ENCODE measurements around the gene PON1. TPM values are rescaled to one million over a fixed set of nuclear protein-coding genes. Genes with fewer than 3 reads are reported as not detected.

The PON1 gene
- total RNA-seq (2014; rRNA removed; shearing (Covaris generic)): not detected in 2 replicates

DNA sequence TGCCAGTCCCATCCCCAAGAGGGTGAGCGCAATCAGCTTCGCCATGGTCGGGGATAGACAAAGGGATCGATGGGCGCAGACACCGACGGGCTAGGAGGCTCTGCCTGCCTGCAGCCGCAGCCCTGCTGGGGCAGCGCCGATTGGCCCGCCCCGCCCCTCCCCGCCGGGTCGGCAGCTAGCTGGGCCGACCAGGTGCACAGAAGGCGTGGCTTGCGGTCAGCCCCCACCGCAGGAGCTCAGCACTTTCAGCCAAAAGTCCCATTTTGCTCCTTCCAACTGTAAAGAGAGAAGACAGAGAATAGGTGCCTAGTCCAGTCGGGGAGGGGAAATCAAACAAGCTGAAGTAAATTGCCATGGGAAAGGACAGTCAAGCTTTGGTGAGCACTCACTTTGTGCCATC is at the start of gene PON1:
TSS of gene PON1 (minus strand) at position 102 of the 400 bp plus-strand sequence. CDS start at position 45, 57 bp downstream.
- no peak for DNase-seq (ENCODE audit: low spot score)

GRCh38 chr7:95373323-95373722 is 49.0 kb upstream of the PON1 start:
- DNase-seq (ENCODE audit: low spot score): no peak

DNA sequence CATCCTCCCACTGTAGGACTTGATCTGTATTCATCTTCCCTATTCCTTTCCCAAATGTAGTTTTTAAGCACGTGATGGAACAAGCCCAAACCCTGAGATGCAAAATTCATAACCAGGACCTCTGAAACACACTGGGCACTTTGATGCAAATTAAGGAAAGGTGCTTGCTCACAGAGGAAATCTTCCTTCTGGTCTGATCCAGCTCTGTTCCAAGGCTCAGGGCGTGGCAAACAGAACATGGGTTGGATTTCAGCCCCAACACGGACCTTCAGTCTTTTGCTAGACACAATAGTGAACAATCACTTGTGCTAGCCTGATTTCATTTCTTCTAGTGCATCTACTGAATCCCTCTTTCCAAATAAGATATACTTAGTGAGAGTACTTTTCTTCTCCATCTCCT is 43.9 kb upstream of the PON1 start:
- DNase-seq (ENCODE audit: low spot score): no peak

DNA sequence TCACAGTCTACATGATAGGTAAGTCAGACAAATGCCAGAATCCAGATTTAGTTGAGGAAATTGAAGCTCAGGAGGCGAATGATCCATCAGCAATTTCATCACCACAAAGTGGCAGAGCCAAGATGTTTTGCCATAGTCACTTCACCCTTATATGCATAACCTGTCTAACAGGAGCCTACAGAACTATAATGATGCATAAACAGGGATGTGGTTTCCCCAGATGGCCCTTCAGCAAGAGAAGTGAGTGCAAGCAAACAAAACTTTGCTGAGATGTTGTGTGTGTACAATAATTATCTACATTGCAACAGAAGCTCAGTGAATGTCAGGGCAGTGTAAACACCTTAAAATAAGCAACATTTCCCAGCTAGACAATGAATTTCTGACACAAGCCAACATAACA is 43.3 kb upstream of the PON1 start:
- DNase-seq (ENCODE audit: low spot score): no peak

DNA sequence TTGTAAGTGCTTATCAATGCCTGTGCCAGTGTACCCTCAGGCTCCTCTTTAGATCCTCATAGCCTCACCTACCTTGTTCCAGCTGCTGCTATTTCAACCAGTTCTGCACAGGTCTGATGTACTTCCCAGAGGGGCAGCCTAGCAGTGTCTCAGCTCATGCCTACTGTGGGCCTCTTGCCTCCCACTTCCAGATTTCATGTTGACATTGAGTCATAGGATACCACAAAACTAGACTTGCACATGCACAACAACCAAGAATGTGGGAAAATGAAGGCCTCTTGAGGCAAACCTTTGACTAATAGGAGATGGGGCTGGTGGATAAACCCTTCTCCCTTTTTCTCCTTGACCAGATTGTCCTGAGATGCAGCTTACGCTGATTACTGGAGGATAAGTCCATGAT is 40.8 kb upstream of the PON1 start:
- DNase-seq (ENCODE audit: low spot score): no peak

DNA sequence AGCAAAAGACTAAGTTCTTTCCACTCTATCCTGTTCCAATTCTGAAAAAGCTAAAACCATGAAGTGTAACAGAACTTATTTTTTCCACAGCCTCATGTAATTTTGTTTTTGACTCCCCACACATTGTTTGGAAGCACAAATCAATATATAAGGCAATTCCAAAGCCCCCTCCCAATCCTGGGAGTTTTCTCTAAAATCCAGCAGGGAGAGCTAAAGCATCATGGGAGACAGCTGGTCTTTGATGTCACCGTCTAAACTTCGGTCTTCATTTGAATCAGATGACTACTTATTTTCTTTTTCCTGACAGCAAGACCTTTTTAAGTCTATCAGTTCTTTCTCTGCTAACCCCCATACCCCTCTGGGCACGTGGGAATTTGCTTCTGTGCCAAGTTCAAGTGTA is 33.3 kb upstream of the PON1 start:
- DNase-seq (ENCODE audit: low spot score): no peak

DNA sequence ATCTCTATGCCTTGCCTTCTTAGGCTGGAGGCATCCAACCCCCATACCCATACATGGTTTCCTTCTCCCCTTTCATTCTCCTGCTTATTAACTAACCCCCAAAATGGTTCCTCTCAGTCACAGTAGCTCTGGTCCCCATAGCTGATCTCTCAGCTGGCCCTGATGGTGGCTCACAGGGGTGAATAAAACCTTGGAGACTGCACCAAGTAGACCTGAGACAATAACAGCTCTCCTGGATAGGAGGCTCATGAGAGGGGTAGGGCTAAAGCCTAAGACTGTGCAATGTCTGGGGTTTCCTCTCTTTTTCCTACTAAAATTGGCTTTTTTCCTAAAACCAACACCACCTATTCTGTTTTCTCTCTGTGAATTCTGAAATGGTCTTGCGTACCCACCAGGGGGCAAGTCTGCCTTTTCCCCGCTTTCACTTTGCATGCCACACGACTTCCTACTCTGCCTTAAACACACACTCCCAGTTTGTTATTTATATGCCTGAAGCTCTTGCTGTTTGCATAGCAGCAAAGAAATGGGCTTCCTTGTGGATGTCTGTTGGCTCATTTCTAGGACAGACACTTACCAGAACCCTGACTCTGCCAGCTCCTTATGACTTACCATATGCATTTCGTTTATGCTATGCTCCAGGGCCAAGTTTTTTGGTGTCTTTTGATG is 18.4 kb upstream of the PON1 start:
- DNase-seq (ENCODE audit: low spot score): no peak

- DNase-seq (ENCODE audit: low spot score): no peak
Measured at GRCh38 chr7:95342029-95342428, 17.7 kb upstream of the PON1 start.

GRCh38 chr7:95340491-95340890 is 16.2 kb upstream of the PON1 start:
- no peak for DNase-seq (ENCODE audit: low spot score)

DNA sequence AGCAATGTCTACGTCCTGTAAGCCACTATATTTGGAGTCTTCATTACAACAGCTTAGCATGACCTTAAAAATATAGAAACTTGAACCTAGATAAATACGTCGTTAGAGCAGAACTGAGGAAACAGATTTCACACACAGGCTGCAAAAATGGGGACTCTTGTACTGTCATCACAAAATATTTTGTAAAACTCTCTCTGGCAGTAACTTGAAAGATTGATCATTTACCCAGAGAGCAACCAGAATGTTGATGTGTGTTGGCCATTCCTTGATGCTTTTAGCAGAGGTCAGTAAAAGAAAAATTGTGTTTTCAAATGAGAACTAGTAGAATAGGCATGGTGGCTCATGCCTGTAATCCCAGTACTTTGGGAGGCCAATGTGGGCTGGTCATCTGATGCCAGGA is 14.5 kb upstream of the PON1 start:
- DNase-seq (ENCODE audit: low spot score): no peak

DNA sequence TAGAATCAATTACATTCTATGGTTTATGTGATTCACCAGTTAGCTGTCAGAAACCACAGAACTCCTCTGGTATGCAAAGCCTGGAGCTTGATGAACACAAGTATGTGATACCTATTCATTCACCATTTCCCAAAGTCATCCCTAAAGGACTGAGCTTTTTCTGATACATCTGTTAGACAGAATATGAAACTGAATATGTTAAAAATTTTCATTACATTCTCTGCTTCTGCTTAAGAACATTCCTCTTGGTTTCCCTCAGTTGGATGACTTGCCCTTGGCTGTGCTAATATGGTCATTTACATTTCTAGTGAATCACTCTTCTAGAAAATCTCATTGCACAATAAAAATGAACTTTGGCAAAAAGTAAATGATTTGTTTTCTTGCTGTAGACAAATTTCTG is 10.8 kb upstream of the PON1 start:
- DNase-seq (ENCODE audit: low spot score): no peak

- DNase-seq (ENCODE audit: low spot score): no peak
Measured at GRCh38 chr7:95334447-95334846, 10.1 kb upstream of the PON1 start.

- DNase-seq (ENCODE audit: low spot score): no peak
Measured at GRCh38 chr7:95330961-95331337, 6.6 kb upstream of the PON1 start.

DNA sequence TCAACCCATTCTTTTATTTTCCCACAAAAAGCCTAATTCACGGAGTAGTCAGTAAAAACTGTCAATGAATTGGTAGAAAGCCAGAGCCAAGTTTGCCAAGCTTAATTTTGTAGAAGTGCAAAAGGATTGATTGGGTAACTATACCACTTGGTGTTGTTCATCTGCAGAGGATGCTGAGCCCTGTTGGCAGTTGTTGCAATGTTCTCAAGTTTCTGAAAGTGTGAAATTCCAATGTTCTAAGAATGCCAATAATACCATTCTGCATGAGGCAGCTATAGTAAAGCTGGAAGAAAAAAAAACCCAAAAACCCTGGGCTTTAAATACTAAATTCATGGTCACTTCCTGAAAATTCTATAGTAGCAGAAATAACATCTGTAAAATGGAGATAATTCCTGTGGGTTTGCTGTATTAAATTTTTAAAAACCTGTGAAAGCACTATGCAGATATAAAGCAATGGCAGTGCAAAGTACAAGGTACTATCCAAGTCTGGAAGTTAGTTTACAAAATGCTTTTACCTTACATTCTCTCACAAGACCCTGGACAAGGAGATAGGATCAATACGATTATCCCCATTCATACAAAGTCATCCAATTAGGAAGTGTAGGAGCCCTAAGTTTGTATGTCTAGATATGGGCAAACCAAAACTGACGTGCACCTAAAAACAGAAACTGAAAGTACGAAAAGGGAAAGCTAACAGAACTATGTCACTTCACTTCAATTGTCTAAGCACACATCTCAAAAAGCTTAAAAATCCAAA is 6.0 kb upstream of the PON1 start:
- peak; percentile 59 for DNase-seq (ENCODE audit: low spot score)

DNA sequence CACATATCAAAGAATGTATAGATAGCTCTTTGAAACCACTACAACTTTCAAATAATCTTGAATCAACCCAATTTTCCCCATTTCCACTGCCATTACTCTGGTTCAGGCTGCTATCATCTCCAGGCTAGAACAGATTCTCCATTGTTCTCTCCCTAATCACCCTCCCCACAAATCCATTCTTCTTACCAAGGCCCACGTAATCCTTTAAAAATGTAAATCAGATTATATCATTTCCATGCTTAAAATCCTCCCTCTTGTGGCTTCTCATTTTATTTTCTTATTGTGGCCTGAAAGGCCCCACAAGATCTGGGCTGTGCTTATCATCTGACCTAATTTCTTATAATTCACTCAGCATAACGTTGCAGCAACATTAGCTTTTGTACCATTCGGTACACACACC is 3.0 kb upstream of the PON1 start:
- no peak for DNase-seq (ENCODE audit: low spot score)

GRCh38 chr7:95323410-95324129 is 762 bp downstream of the PON1 start:
- DNase-seq (ENCODE audit: low spot score): no peak

GRCh38 chr7:95322854-95323253 is 1.5 kb downstream of the PON1 start:
- DNase-seq (ENCODE audit: low spot score): no peak

DNA sequence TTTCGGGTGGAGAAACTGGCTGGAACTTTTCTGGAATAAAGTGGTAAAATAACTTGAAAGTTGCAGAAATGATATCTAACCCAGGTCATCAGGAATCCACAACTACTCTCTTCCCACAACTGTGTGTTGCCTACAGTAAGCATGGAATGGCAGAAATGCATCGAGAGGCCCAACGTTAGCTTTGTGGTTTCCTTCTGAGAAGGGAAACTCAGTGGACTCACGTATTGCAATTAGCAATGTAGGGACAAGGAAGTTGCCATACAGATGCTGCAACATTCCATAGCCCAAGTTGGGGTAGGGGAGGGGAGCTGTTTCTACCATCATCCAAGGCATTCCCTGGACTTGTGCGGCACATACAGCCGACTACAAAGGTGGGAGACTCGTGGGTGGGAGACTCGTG is 1.9 kb downstream of the PON1 start:
- DNase-seq (ENCODE audit: low spot score): peak; percentile 32

DNA sequence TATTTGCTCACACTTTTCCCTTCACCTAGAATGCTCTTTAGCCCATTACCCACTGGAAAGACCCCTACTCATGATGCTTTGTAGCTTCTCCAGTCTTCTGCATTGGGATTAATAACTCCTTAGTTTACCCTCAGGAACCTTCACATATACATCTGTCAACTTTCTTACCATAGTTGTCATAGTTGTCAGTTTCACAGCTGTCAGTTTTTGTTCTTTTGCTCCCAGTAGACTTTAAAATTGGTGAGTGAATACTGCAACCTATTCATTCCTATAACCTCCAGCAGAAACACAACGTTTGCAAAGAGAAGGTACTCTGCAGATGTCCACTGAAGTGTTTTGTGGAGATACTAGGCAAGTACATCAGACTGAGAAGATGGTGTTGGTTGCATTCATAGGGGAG is 2.6 kb downstream of the PON1 start:
- no peak for DNase-seq (ENCODE audit: low spot score)

DNA sequence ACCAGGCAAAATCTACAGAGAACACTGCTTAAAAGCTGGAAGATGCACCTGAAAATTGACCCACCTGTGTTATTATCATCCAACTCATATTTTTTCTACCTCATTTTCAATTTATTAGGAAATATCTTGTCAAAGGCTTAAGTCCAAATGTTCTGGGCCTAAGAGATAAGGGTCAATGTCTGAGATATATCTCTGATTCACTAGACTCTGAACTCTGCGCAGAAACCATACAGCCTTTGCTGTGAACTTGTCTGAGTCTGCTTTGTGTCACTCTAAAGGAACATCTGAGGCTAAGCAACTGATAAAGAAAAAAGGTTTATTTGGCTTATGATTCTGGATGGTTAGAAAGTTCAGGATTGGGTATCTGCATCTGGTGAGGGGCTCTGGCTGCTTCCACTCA is 3.7 kb downstream of the PON1 start:
- DNase-seq (ENCODE audit: low spot score): no peak

DNA sequence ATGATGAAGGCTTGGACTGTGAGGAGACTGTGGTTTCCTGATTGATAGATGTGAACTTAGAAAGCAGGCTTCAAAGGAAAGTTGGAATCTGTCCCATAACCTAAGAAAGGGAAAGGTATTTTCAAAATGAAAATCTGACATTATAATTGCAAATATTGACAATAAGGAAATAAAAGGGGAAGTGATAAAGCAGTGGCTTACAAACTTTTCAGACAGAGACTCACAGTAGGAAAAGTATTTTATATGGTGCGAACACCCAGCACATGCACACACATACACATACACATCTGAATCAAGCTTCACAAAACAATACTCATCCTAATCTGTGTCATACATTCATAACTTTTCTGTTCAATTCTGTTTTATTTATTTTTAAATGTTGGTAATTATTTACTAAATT is 4.8 kb downstream of the PON1 start:
- DNase-seq (ENCODE audit: low spot score): no peak

DNA sequence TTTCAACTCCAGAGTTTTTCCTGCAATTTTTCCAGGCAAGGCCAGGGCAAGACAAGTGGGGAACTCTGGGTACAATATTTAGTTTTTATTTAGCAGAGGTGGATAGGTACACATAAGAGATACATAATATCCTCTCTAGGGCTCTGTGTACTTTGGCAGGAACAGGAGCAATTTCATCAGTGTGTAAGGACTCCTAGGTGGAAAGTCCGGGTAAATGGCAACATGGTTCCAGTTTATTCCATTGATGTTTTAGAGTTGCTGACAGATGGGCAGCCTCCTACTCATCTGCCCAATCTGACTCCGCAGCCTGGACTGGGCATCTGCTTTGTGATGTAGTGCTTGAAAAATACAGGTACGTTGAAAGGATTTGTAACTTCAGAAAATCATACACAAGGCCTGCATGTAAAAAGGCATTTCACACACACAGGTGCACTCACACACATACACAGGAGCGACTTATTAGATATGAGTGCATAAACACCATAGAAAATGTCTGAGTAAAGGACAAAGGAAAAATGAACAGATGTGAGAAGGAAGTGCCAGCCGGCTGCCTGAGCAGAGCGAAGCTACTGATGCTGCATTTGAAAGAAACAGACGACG is 5.7 kb downstream of the PON1 start:
- DNase-seq (ENCODE audit: low spot score): no peak

- no peak for DNase-seq (ENCODE audit: low spot score)
Measured at GRCh38 chr7:95317966-95318365, 6.4 kb downstream of the PON1 start.

All from H4 (cell line).